Glomerular endothelial cell (primary cell): ENCODE data around the gene FOXRED1. TPM values are rescaled to one million over a fixed set of nuclear protein-coding genes. Genes with fewer than 3 reads are reported as not detected.

Experiments
- DNase-seq: peaks from one replicate; pipeline ENCODE4 v3.0.0-alpha.2; 2011; ENCODE audit warnings: low read depth, low spot score; ENCODE audit errors: extremely low read depth
- total RNA-seq: library from RNA; depleted of rRNA; stranded (reverse); fragments of >200 nt; gene quantifications from 2 replicates; pipeline ENCODE4 v1.2.3, GENCODE V29; 2015

Gene FOXRED1
- total RNA-seq, 1 donor from 2014 or later: 24.8 TPM

GRCh38 chr11:126310200-126310991 lies 41.4 kb downstream of the FOXRED1 start:
- DNase-seq: peak; percentile 61

GRCh38 chr11:126310992-126311310 lies 42.0 kb downstream of the FOXRED1 start:
- DNase-seq: no peak

- no peak for DNase-seq
Measured at GRCh38 chr11:126311401-126312291, 42.7 kb downstream of the FOXRED1 start.

GRCh38 chr11:126312961-126313360 lies 44.0 kb downstream of the FOXRED1 start:
- no peak for DNase-seq

- no peak for DNase-seq
Measured at GRCh38 chr11:126313826-126314225, 44.9 kb downstream of the FOXRED1 start.

- DNase-seq: no peak
Measured at GRCh38 chr11:126317432-126317755, 48.4 kb downstream of the FOXRED1 start.

- no peak for DNase-seq
Measured at GRCh38 chr11:126317756-126318573, 49.0 kb downstream of the FOXRED1 start.

- no peak for DNase-seq
Measured at GRCh38 chr11:126318574-126319373, 49.8 kb downstream of the FOXRED1 start.

GRCh38 chr11:126319374-126319740 lies 50.4 kb downstream of the FOXRED1 start:
- DNase-seq: no peak

- DNase-seq: no peak
Measured at GRCh38 chr11:126322996-126323395, 54.0 kb downstream of the FOXRED1 start.

- no peak for DNase-seq
Measured at GRCh38 chr11:126327281-126328000, 58.5 kb downstream of the FOXRED1 start.

Other genes starting within 250 kb of the FOXRED1 start
- 6.1 and 7.7 TPM in 2 replicates for gene CDON, start 206.3 kb upstream of the FOXRED1 start, total RNA-seq
- gene RPUSD4, start 57.5 kb upstream of the FOXRED1 start, total RNA-seq: 18.0 and 18.9 TPM in 2 replicates
- 29.9 and 31.3 TPM in 2 replicates for gene FAM118B, start 57.4 kb upstream of the FOXRED1 start, total RNA-seq
- gene SRPRA, start 259 bp upstream of the FOXRED1 start, total RNA-seq: 73.2 and 88.6 TPM in 2 replicates
- gene TIRAP, start 13.9 kb downstream of the FOXRED1 start, total RNA-seq: 6.8 and 9.2 TPM in 2 replicates
- 14.4 and 16.0 TPM in 2 replicates for gene DCPS, start 34.9 kb downstream of the FOXRED1 start, total RNA-seq
- 23.5 and 36.6 TPM in 2 replicates for gene ST3GAL4, start 86.5 kb downstream of the FOXRED1 start, total RNA-seq